A549 (cell line): ENCODE results near the gene CLDN5. TPM values are rescaled to one million over a fixed set of nuclear protein-coding genes. Genes with fewer than 3 reads are reported as not detected.

Source experiments
- ATAC-seq, 2 experiments: fragments of 200-7000 bp in 1 of 2; fragments of >200 bp in 1 of 2; cut with Nextera tagmentation in 1 of 2; cut with Tn5 transposase in 1 of 2; 3 replicates each; pipeline versions ENCODE4 v1.8.0 to v1.9.1; 2018 to 2020; ENCODE audit warnings: mild to moderate bottlenecking in 1 of 2, moderate library complexity in 1 of 2
- CTCF ChIA-PET: fragments of 300-600 bp; sonication (Branson Sonifier 250); formaldehyde crosslinking; extraction: SDS; loops from one replicate; lab custom pipeline; 2021; ENCODE audit warnings: antibody characterized with exemption, inconsistent platforms; lab: Yijun Ruan, JAX
- POLR2A ChIA-PET: fragments of 350-600 bp; formaldehyde crosslinking; extraction: SDS; loops from one replicate; lab custom pipeline; 2021; ENCODE audit warnings: antibody characterized with exemption, inconsistent platforms; lab: Yijun Ruan, JAX
- DNase-seq, 2 experiments: peaks; one replicate each; pipeline versions ENCODE4 v3.0.0 to v3.0.0-alpha.2; 2011 to 2016; ENCODE audit warnings: low read depth in 1 of 2, low spot score in 1 of 2
- FAIRE-seq: peaks from 2 replicates; lab custom pipeline; 2011; peaks lifted over from hg19 to GRCh38; lab: Jason Lieb, UNC
- H3K27ac ChIP-seq, 2 experiments: fragments of >200 bp; sonication (Bioruptor Twin); formaldehyde crosslinking; 3 replicates each; pipeline ENCODE4 v1.5.1; 2016 to 2017
- H3K4me1 ChIP-seq: fragments of >200 bp; sonication (Bioruptor Twin); formaldehyde crosslinking; 3 replicates; pipeline ENCODE4 v1.6.1; 2016
- H3K4me2 ChIP-seq: fragments of >200 bp; sonication (Bioruptor Twin); formaldehyde crosslinking; 3 replicates; pipeline ENCODE4 v1.6.1; 2016
- H3K4me3 ChIP-seq: fragments of >200 bp; sonication (Bioruptor Twin); formaldehyde crosslinking; 3 replicates; pipeline ENCODE4 v1.5.1; 2016
- H3K9me3 ChIP-seq: fragments of >200 bp; sonication (Bioruptor Twin); formaldehyde crosslinking; 3 replicates; pipeline ENCODE4 v1.6.1; 2016
- CBX2 ChIP-seq: fragments of 200-600 bp; sonication (generic); IDR thresholded peaks from 2 replicates; pipeline ENCODE4 v1.6.1; 2016; ENCODE audit warnings: low read depth, mild to moderate bottlenecking, borderline replicate concordance
- CEBPB ChIP-seq, 2 experiments: fragments of >200 bp in 1 of 2; sonication (Bioruptor Twin) in 1 of 2; formaldehyde crosslinking in 1 of 2; IDR thresholded peaks; 2 replicates each; pipeline ENCODE4 v1.6.1; 2012 to 2016
- CHD2 ChIP-seq: fragments of 150-350 bp; IDR thresholded peaks from 2 replicates; pipeline ENCODE4 v1.6.1; 2014; ENCODE audit warnings: low read length; ENCODE audit not compliant: partially characterized antibody
- CHD4 ChIP-seq: fragments of 200-600 bp; sonication (generic); IDR thresholded peaks from 2 replicates; pipeline ENCODE4 v1.6.1; 2016; ENCODE audit warnings: antibody characterized with exemption, mild to moderate bottlenecking, borderline replicate concordance
- EHF ChIP-seq: fragments of 250-450 bp; sonication (Bioruptor Pico); IDR thresholded peaks from 2 replicates; pipeline ENCODE4 v1.5.0; 2020; ENCODE audit warnings: mild to moderate bottlenecking
- EHMT2 ChIP-seq: fragments of 200-600 bp; sonication (generic); IDR thresholded peaks from 2 replicates; pipeline ENCODE4 v1.6.1; 2016; ENCODE audit warnings: antibody characterized with exemption, low read depth, mild to moderate bottlenecking, moderate library complexity
- ESRRA ChIP-seq: fragments of 150-350 bp; IDR thresholded peaks from 2 replicates; pipeline ENCODE4 v1.6.1; 2014; ENCODE audit warnings: mild to moderate bottlenecking, low read length, borderline replicate concordance
- FOXS1 ChIP-seq: fragments of 250-450 bp; sonication (Bioruptor Pico); IDR thresholded peaks from 2 replicates; pipeline ENCODE4 v1.5.0; 2020; ENCODE audit warnings: mild to moderate bottlenecking, moderate library complexity
- GATA3 ChIP-seq: IDR thresholded peaks from 2 replicates; pipeline ENCODE4 v1.6.1; 2012; ENCODE audit warnings: borderline replicate concordance
- HEYL ChIP-seq: fragments of 250-450 bp; sonication (Bioruptor Pico); IDR thresholded peaks from 2 replicates; pipeline ENCODE4 v1.8.0; 2021; ENCODE audit warnings: mild to moderate bottlenecking, moderate library complexity
- HOXA7 ChIP-seq: fragments of 250-450 bp; sonication (Bioruptor Pico); IDR thresholded peaks from 2 replicates; pipeline ENCODE4 v1.5.0; 2020; ENCODE audit warnings: mild to moderate bottlenecking, moderate library complexity
- HOXB13 ChIP-seq: fragments of 250-450 bp; sonication (Bioruptor Pico); IDR thresholded peaks from 2 replicates; pipeline ENCODE4 v1.5.0; 2020; ENCODE audit warnings: low read depth, mild to moderate bottlenecking, moderate library complexity
- HOXB5 ChIP-seq: fragments of 250-450 bp; sonication (Bioruptor Pico); IDR thresholded peaks from 2 replicates; pipeline ENCODE4 v1.5.0; 2020; ENCODE audit warnings: mild to moderate bottlenecking, moderate library complexity
- JUN ChIP-seq, 2 experiments: fragments of >200 bp; sonication (Bioruptor Twin); formaldehyde crosslinking; IDR thresholded peaks; 2 replicates in 1 of 2; 3 replicates in 1 of 2; pipeline ENCODE4 v1.6.1; 2016 to 2017
- KDM5A ChIP-seq: fragments of 200-600 bp; sonication (generic); IDR thresholded peaks from 2 replicates; pipeline ENCODE4 v1.6.1; 2016; ENCODE audit warnings: antibody characterized with exemption, mild to moderate bottlenecking
- MAFK ChIP-seq: fragments of 450-650 bp; IDR thresholded peaks from 2 replicates; pipeline ENCODE4 v1.6.1; 2014; ENCODE audit not compliant: partially characterized antibody
- MYC ChIP-seq: IDR thresholded peaks from 2 replicates; pipeline ENCODE4 v1.6.1; 2012; ENCODE audit warnings: mild to moderate bottlenecking, inconsistent platforms, low read length, improper control_type of control experiment, borderline replicate concordance
- POLR2AphosphoS2 ChIP-seq: conservative IDR thresholded peaks from 2 replicates; pipeline ENCODE4 v1.6.1; 2012; ENCODE audit warnings: low read length, improper control_type of control experiment, inconsistent platforms
- RCOR1 ChIP-seq: fragments of 150-350 bp; IDR thresholded peaks from 2 replicates; pipeline ENCODE4 v1.6.1; 2014; ENCODE audit warnings: antibody characterized with exemption, low read length, low read depth
- RFX5 ChIP-seq: fragments of 450-650 bp; IDR thresholded peaks from 2 replicates; pipeline ENCODE4 v1.7.1; 2014; ENCODE audit warnings: antibody characterized with exemption, mild to moderate bottlenecking, moderate library complexity
- SMC3 ChIP-seq: fragments of >200 bp; sonication (Bioruptor Twin); formaldehyde crosslinking; IDR thresholded peaks from 3 replicates; pipeline ENCODE4 v1.6.1; 2018; ENCODE audit warnings: inconsistent platforms
- TP53 ChIP-seq: fragments of 250-450 bp; sonication (Bioruptor Pico); IDR thresholded peaks from 2 replicates; pipeline ENCODE4 v1.5.0; 2021; ENCODE audit warnings: mild to moderate bottlenecking, moderate library complexity
- ZSCAN20 ChIP-seq: fragments of 250-450 bp; sonication (Bioruptor Pico); IDR thresholded peaks from 2 replicates; pipeline ENCODE4 v1.8.0; 2022; ENCODE audit warnings: mild to moderate bottlenecking, moderate library complexity
- WGBS: methylation state at CpG from one replicate; pipeline ENCODE4 v1.1.6; 2017; ENCODE audit errors: missing lambda C conversion rate; 5-methylcytosine and 5-hydroxymethylcytosine counted together
- polyA plus RNA-seq, 4 experiments: library from polyadenylated mRNA; depleted of rRNA in 3 of 4; stranded (reverse); fragments of >200 nt; fragmentation: RNase III in 1 of 4; extraction: RNeasy Plus Mini Kit Qiagen cat#74134 plus additional on column Dnase treatment in 1 of 4; gene quantifications; 2 replicates in 3 of 4; 3 replicates in 1 of 4; pipeline ENCODE4 v1.2.3, GENCODE V29; 2011 to 2017
- TF ChIP-seq, protein P1 (sequence below): fragments of >200 bp; sonication (Bioruptor Twin); formaldehyde crosslinking; IDR thresholded peaks from 2 replicates; pipeline ENCODE4 v1.6.1; 2016
- TF ChIP-seq, protein P2 (sequence below): fragments of >200 bp; sonication (Bioruptor Twin); formaldehyde crosslinking; IDR thresholded peaks from 3 replicates; pipeline ENCODE4 v1.5.1; 2016
- TF ChIP-seq, protein P3 (sequence below): IDR thresholded peaks from 2 replicates; pipeline ENCODE4 v1.6.1; 2012
- TF ChIP-seq, protein P4 (sequence below): fragments of 150-350 bp; IDR thresholded peaks from 2 replicates; pipeline ENCODE4 v1.6.1; 2014; ENCODE audit warnings: low read depth, mild to moderate bottlenecking, low read length
- TF ChIP-seq, protein P5 (sequence below): fragments of >200 bp; sonication (Bioruptor Twin); formaldehyde crosslinking; IDR thresholded peaks from 3 replicates; pipeline ENCODE4 v1.6.1; 2016

Gene CLDN5
- polyA plus RNA-seq, 2 of the 4 experiments (the other 2 are of a cell fraction), result not detected

DNA sequence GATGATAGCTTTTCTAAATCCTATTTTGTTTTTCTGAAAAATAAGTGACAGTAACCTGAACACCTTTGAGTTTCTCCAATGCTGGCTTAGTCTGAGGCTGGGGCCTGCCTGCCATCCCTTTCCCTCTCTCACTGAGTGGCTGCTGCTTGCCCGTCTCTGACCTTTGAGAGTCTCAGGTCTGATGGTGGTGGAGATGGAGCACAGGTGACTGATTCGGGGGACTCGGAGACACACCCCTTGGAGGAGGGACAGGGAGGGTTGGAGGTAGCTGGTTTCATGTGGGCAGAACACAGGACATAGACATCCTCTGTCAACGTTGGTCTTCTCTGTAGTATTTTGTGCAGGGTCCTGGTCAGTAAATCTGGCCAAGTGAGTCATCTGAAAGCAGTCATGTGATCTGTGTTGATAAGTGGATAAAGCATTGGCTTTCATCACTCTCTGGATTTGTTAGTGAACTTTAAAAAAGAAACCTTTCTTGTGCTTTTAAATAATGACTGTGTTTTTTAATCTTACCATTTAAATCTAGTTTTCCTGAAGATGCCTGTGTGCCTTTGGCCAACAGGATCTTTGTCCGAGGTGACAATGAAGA is 47.1 kb upstream of the CLDN5 start:
- ATAC-seq (no peak), DNase-seq (no peak), FAIRE-seq (no peak)
- H3K9me3 ChIP-seq, result no peaks in the 10 kb centered on the region
- peaks cover 8% of the 10 kb centered on the region; the same call in 2 of the 3 replicates for H3K4me1 ChIP-seq
- TF ChIP-seq CHD2 (no peak), SMC3 (no peak), POLR2AphosphoS2 (no peak), RCOR1 (no peak), KDM5A (no peak), ESRRA (no peak), MAFK (no peak), CBX2 (no peak), HOXB5 (no peak), HEYL (CRISPR knock-in tag) (no peak), EHF (CRISPR knock-in tag) (no peak), GATA3 (no peak), JUN (IDR thresholded peaks at IDR 0.05) (no peak), MYC (no peak), TP53 (CRISPR knock-in tag) (no peak)
- TF ChIP-seq, protein P1, sequence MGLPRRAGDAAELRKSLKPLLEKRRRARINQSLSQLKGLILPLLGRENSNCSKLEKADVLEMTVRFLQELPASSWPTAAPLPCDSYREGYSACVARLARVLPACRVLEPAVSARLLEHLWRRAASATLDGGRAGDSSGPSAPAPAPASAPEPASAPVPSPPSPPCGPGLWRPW, result no peak
- TF ChIP-seq, protein P2, sequence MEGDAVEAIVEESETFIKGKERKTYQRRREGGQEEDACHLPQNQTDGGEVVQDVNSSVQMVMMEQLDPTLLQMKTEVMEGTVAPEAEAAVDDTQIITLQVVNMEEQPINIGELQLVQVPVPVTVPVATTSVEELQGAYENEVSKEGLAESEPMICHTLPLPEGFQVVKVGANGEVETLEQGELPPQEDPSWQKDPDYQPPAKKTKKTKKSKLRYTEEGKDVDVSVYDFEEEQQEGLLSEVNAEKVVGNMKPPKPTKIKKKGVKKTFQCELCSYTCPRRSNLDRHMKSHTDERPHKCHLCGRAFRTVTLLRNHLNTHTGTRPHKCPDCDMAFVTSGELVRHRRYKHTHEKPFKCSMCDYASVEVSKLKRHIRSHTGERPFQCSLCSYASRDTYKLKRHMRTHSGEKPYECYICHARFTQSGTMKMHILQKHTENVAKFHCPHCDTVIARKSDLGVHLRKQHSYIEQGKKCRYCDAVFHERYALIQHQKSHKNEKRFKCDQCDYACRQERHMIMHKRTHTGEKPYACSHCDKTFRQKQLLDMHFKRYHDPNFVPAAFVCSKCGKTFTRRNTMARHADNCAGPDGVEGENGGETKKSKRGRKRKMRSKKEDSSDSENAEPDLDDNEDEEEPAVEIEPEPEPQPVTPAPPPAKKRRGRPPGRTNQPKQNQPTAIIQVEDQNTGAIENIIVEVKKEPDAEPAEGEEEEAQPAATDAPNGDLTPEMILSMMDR, result no peak
- TF ChIP-seq, protein P3, sequence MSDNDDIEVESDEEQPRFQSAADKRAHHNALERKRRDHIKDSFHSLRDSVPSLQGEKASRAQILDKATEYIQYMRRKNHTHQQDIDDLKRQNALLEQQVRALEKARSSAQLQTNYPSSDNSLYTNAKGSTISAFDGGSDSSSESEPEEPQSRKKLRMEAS, result no peak
- TF ChIP-seq, protein P4, sequence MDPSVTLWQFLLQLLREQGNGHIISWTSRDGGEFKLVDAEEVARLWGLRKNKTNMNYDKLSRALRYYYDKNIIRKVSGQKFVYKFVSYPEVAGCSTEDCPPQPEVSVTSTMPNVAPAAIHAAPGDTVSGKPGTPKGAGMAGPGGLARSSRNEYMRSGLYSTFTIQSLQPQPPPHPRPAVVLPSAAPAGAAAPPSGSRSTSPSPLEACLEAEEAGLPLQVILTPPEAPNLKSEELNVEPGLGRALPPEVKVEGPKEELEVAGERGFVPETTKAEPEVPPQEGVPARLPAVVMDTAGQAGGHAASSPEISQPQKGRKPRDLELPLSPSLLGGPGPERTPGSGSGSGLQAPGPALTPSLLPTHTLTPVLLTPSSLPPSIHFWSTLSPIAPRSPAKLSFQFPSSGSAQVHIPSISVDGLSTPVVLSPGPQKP, result no peak
- no peak overlapping the region for H3K27ac ChIP-seq
- H3K4me2 ChIP-seq, result no peak overlapping the region
- 42% methylated on average over 5 of the region's 5 CpGs for whole genome bisulfite sequencing
- ChIA-PET POLR2A (no interaction called here), CTCF (no interaction called here)
- H3K4me3 ChIP-seq, result no peak overlapping the region

DNA sequence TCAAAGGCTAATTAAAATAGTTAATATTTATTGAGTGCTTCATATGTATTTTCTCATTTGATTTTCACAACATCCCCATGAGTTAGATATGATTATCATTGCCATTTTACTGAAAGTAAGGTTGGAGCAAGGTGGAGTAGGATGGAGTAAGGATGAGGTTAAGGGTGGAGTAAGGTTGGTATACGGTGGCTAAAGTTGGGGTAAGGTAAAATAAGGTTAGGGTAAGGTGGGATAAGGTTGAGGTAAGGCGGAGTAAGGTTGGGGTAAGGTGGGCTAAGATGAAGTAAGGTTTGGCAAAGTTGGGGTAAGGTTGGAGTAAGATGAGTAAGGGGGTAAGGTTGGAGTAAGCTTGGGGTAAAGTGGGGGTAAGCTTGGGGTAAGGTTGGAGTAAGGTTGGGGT is 45.8 kb upstream of the CLDN5 start:
- H3K9me3 ChIP-seq, result no peaks in the 10 kb centered on the region
- DNase-seq, result no peak
- H3K4me1 ChIP-seq, result peaks cover 8% of the 10 kb centered on the region; the same call in 2 of the 3 replicates
- CTCF ChIA-PET, result interaction anchor here (0.9 kb wide), 1 partner anchor 60 kb away, joined by 3 read pairs; no protein-coding TSS in a partner anchor
- 54% methylated on average over 2 of the region's 2 CpGs for WGBS
- TF ChIP-seq MAFK, result no peak
- TF ChIP-seq ZSCAN20 (CRISPR knock-in tag), result no peak
- TF ChIP-seq CHD4, result no peak
- no peak for TF ChIP-seq FOXS1 (CRISPR knock-in tag)
- no peak for TF ChIP-seq CEBPB (IDR thresholded peaks at IDR 0.05)
- TF ChIP-seq KDM5A, result no peak
- no peak for TF ChIP-seq HOXA7 (CRISPR knock-in tag)
- TF ChIP-seq, protein P1, result no peak
- no peak for TF ChIP-seq EHMT2
- TF ChIP-seq ESRRA, result no peak
- TF ChIP-seq, protein P5, sequence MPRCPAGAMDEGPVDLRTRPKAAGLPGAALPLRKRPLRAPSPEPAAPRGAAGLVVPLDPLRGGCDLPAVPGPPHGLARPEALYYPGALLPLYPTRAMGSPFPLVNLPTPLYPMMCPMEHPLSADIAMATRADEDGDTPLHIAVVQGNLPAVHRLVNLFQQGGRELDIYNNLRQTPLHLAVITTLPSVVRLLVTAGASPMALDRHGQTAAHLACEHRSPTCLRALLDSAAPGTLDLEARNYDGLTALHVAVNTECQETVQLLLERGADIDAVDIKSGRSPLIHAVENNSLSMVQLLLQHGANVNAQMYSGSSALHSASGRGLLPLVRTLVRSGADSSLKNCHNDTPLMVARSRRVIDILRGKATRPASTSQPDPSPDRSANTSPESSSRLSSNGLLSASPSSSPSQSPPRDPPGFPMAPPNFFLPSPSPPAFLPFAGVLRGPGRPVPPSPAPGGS, result no peak
- no peak for TF ChIP-seq RFX5
- no peak for TF ChIP-seq HOXB13
- no peak for ATAC-seq
- H3K27ac ChIP-seq, result no peak overlapping the region
- no peak overlapping the region for H3K4me3 ChIP-seq
- no peak for FAIRE-seq
- no peak overlapping the region for H3K4me2 ChIP-seq
- POLR2A ChIA-PET, result no interaction called here
